Measurements from ENCODE around the gene HMG20A.

DNA sequence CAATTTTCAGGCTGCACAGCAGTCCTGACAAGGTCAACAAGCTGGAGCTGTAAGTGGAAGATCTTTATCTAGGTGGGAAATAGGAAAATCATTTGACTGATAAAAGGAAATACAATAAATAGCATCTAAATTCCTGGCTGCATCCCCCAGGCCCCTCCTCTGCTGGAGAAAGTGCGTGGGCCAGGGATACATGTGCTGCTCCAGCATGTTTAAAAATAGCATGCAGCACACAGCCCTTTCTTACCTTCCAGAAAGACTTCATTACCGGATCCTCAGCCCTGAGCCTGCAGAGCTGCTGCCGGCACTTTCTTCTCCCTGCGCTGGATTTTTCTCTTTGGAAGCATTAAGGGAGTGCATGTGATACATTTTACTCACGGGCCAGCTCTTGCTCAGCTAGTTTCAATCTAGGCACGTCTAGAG lies 77.3 kb downstream of the HMG20A start:
- TF ChIP-seq CTCF (IDR thresholded peaks at IDR 0.05) (no peak), POLR2A (IDR thresholded peaks at IDR 0.05) (no peak), EP300 (IDR thresholded peaks at IDR 0.05) (no peak)
